Activated CD8-positive, alpha-beta memory T cell treated with anti-CD3 and anti-CD28 coated beads for 24 hours (primary cell): ENCODE measurements around the gene ACTA2.

ENCODE experiments used
- DNase-seq: peaks from one replicate; pipeline ENCODE4 v3.0.0-alpha.2; 2020

Gene ACTA2

GRCh38 chr10:88980800-88981199 is 28.2 kb upstream of the ACTA2 start:
- DNase-seq: no peak

- no peak for DNase-seq
Observed at GRCh38 chr10:88980247-88980646, 27.7 kb upstream of the ACTA2 start.

- DNase-seq: no peak
Observed at GRCh38 chr10:88979603-88980002, 27.0 kb upstream of the ACTA2 start.

GRCh38 chr10:88979153-88979562 is 26.6 kb upstream of the ACTA2 start:
- DNase-seq: no peak

GRCh38 chr10:88978463-88978862 is 25.9 kb upstream of the ACTA2 start:
- DNase-seq: no peak

- no peak for DNase-seq
Observed at GRCh38 chr10:88975377-88975720, 22.8 kb upstream of the ACTA2 start.

- no peak for DNase-seq
Observed at GRCh38 chr10:88974446-88975376, 22.1 kb upstream of the ACTA2 start.

- DNase-seq: no peak
Observed at GRCh38 chr10:88974012-88974411, 21.4 kb upstream of the ACTA2 start.

- no peak for DNase-seq
Observed at GRCh38 chr10:88971221-88972061, 18.9 kb upstream of the ACTA2 start.

- no peak for DNase-seq
Observed at GRCh38 chr10:88968391-88968790, 15.8 kb upstream of the ACTA2 start.

GRCh38 chr10:88966797-88967196 is 14.2 kb upstream of the ACTA2 start:
- DNase-seq: no peak

- no peak for DNase-seq
Observed at GRCh38 chr10:88964869-88965415, 12.4 kb upstream of the ACTA2 start.

GRCh38 chr10:88964360-88964759 is 11.8 kb upstream of the ACTA2 start:
- DNase-seq: no peak

GRCh38 chr10:88963318-88963717 is 10.7 kb upstream of the ACTA2 start:
- DNase-seq: no peak

- no peak for DNase-seq
Observed at GRCh38 chr10:88962336-88962735, 9.8 kb upstream of the ACTA2 start.

- no peak for DNase-seq
Observed at GRCh38 chr10:88961266-88961665, 8.7 kb upstream of the ACTA2 start.

- no peak for DNase-seq
Observed at GRCh38 chr10:88960802-88961201, 8.2 kb upstream of the ACTA2 start.

GRCh38 chr10:88958721-88959120 is 6.1 kb upstream of the ACTA2 start:
- DNase-seq: no peak

GRCh38 chr10:88957381-88957780 is 4.8 kb upstream of the ACTA2 start:
- no peak for DNase-seq

- DNase-seq: no peak
Observed at GRCh38 chr10:88954458-88955083, 2.0 kb upstream of the ACTA2 start.

GRCh38 chr10:88953662-88954061 is 1.1 kb upstream of the ACTA2 start:
- no peak for DNase-seq

GRCh38 chr10:88949912-88950837 is 2.4 kb downstream of the ACTA2 start:
- DNase-seq: no peak
